Measurements from ENCODE around the gene PIGT. TPM values are rescaled to one million over a fixed set of nuclear protein-coding genes. Genes with fewer than 3 reads are reported as not detected.

The PIGT gene
- total RNA-seq, 2 experiments from 2014 or later, result 89.2 to 104 TPM

GRCh38 chr20:45433316-45433715, 17.4 kb downstream of the PIGT start:
- ChIA-PET CTCF (ENCODE audit: unreplicated experiment) (no interaction called here), POLR2A (no interaction called here)
- Histone ChIP-seq H3K4me1 (ENCODE audit: insufficient read depth, low read length, poor library complexity, severe bottlenecking) (peaks cover 54% of the 10 kb centered on the region), H3K27ac (ENCODE audit: low read depth, low read length, poor library complexity, severe bottlenecking) (peak overlapping the region; percentile 97), H3K9me3 (ENCODE audit: low read length) (no peaks in the 10 kb centered on the region), H3K9me2 (ENCODE audit: insufficient read depth, low read length) (no peaks in the 10 kb centered on the region), H4K20me1 (ENCODE audit: insufficient read depth, low read length) (no peaks in the 10 kb centered on the region), H3K4me2 (ENCODE audit: low read length) (peak overlapping the region; percentile 68), H2AFZ (ENCODE audit: low read length) (no peak overlapping the region), H3K36me3 (ENCODE audit: insufficient read depth, low read length) (peaks cover 32% of the 10 kb centered on the region), H3K4me3 (ENCODE audit: low read depth, low read length, poor library complexity, severe bottlenecking) (peak overlapping the region; percentile 4), H3K79me2 (ENCODE audit: insufficient read depth, low read depth, low read length) (peaks cover 11% of the 10 kb centered on the region; the same call in 1 of the 2 replicates)
- DNase-seq (ENCODE audit: low spot score), result no peak
- TF ChIP-seq CTCF (conservative IDR thresholded peaks at IDR 0.05; ENCODE audit: low read length), result no peak
- TF ChIP-seq EZH2phosphoT487 (IDR thresholded peaks at IDR 0.05; ENCODE audit: borderline replicate concordance, low read depth, low read length), result no peak
- no TSS peak for BruUV-seq (replicated peaks)
- intact Hi-C loops (cut with micrococcal nuclease; ENCODE audit: unreplicated experiment), result no loop called here

GRCh38 chr20:45433976-45434375, 18.0 kb downstream of the PIGT start:
- intact Hi-C loops (cut with micrococcal nuclease; ENCODE audit: unreplicated experiment), result no loop called here
- H3K27ac ChIP-seq (ENCODE audit: low read depth, low read length, poor library complexity, severe bottlenecking), result peak overlapping the region; percentile 97
- TF ChIP-seq EZH2phosphoT487 (IDR thresholded peaks at IDR 0.05; ENCODE audit: borderline replicate concordance, low read depth, low read length), result no peak
- no peak for TF ChIP-seq CTCF (conservative IDR thresholded peaks at IDR 0.05; ENCODE audit: low read length)
- no peaks in the 10 kb centered on the region for H4K20me1 ChIP-seq (ENCODE audit: insufficient read depth, low read length)
- POLR2A ChIA-PET, result no interaction called here
- no TSS peak for BruUV-seq (replicated peaks)
- no peaks in the 10 kb centered on the region for H3K9me2 ChIP-seq (ENCODE audit: insufficient read depth, low read length)
- CTCF ChIA-PET (ENCODE audit: unreplicated experiment), result no interaction called here
- no peak overlapping the region for H3K4me3 ChIP-seq (ENCODE audit: low read depth, low read length, poor library complexity, severe bottlenecking)
- DNase-seq (ENCODE audit: low spot score), result no peak
- peaks cover 54% of the 10 kb centered on the region for H3K4me1 ChIP-seq (ENCODE audit: insufficient read depth, low read length, poor library complexity, severe bottlenecking)
- H3K79me2 ChIP-seq (ENCODE audit: insufficient read depth, low read depth, low read length), result peaks cover 11% of the 10 kb centered on the region; the same call in 1 of the 2 replicates
- H3K36me3 ChIP-seq (ENCODE audit: insufficient read depth, low read length), result peaks cover 31% of the 10 kb centered on the region
- no peak overlapping the region for H3K4me2 ChIP-seq (ENCODE audit: low read length)
- no peaks in the 10 kb centered on the region for H3K9me3 ChIP-seq (ENCODE audit: low read length)
- H2AFZ ChIP-seq (ENCODE audit: low read length), result no peak overlapping the region

- peak; percentile 84 for DNase-seq (ENCODE audit: low spot score)
- Histone ChIP-seq H3K36me3 (ENCODE audit: insufficient read depth, low read length) (peaks cover 12% of the 10 kb centered on the region; the same call in 1 of the 2 replicates), H3K27ac (ENCODE audit: low read depth, low read length, poor library complexity, severe bottlenecking) (no peak overlapping the region), H3K4me2 (ENCODE audit: low read length) (peak overlapping the region; percentile 74), H4K20me1 (ENCODE audit: insufficient read depth, low read length) (no peaks in the 10 kb centered on the region), H3K9me3 (ENCODE audit: low read length) (no peaks in the 10 kb centered on the region), H3K9me2 (ENCODE audit: insufficient read depth, low read length) (no peaks in the 10 kb centered on the region), H2AFZ (ENCODE audit: low read length) (peak overlapping the region; percentile 32; the same call in 1 of the 2 replicates), H3K4me3 (ENCODE audit: low read depth, low read length, poor library complexity, severe bottlenecking) (peak overlapping the region; percentile 51), H3K79me2 (ENCODE audit: insufficient read depth, low read depth, low read length) (peaks cover 3% of the 10 kb centered on the region; the same call in 1 of the 2 replicates), H3K4me1 (ENCODE audit: insufficient read depth, low read length, poor library complexity, severe bottlenecking) (peaks cover 41% of the 10 kb centered on the region)
- ChIA-PET CTCF (ENCODE audit: unreplicated experiment) (interaction anchor here (0.7 to 2.2 kb wide), 11 partner anchors 17 to 124 kb away, joined by 3 to 14 read pairs (median 5); partner anchors contain the start of gene SYS1), POLR2A (interaction anchor here (1.5 to 1.6 kb wide), 2 partner anchors 63 to 74 kb away, joined by 4 to 6 read pairs; partner anchors contain the start of gene SYS1)
- no TSS peak for BruUV-seq (replicated peaks)
- intact Hi-C loops (cut with micrococcal nuclease; ENCODE audit: unreplicated experiment), result loop anchor here (1.0 to 2.0 kb wide), 3 partner anchors 63 to 114 kb away; no protein-coding TSS in a partner anchor
- TF ChIP-seq CTCF (conservative IDR thresholded peaks at IDR 0.05; ENCODE audit: low read length), result peak; percentile 94
- TF ChIP-seq EZH2phosphoT487 (IDR thresholded peaks at IDR 0.05; ENCODE audit: borderline replicate concordance, low read depth, low read length), result no peak
These were observed 21.0 kb downstream of the PIGT start for GRCh38 chr20:45436732-45437485.
